ENCODE results near the gene IFT27.

IFT27 gene

DNA sequence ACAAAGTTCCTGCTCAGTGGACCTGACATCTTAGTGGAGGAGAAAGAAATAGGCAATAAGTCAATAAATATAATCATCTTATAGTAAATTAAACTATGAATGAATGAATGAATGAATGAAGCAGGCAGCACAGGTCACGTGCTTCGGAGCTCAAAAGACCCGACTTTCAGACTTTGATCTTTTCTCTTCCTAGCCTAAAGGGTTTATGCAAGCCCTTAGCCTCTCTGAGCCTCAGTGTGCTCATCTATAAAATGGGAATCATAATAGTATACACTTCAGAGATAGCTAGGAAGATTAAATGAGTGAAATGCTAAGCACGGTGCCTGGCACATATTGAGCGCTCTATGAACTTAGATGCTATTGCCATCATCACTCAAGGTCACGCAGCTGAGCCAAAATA is 33.4 kb upstream of the IFT27 start:
- no peak overlapping the region for H3K4me2 ChIP-seq
- H3K4me1 ChIP-seq (ENCODE audit: low read depth, poor library complexity, severe bottlenecking): no peaks in the 10 kb centered on the region
- no peaks in the 10 kb centered on the region for H3K79me2 ChIP-seq (ENCODE audit: insufficient read depth, low read depth)
- H2AFZ ChIP-seq (ENCODE audit: low read depth): no peak overlapping the region
- no peaks in the 10 kb centered on the region for H4K20me1 ChIP-seq (ENCODE audit: insufficient read depth)
- no peak overlapping the region for H3K4me3 ChIP-seq (IDR thresholded peaks at IDR 0.05; ENCODE audit: insufficient read depth, low read depth, low read length)
- peaks cover 86% of the 10 kb centered on the region for H3K27me3 ChIP-seq (ENCODE audit: insufficient read depth, low read depth)
- TF ChIP-seq, protein P1, sequence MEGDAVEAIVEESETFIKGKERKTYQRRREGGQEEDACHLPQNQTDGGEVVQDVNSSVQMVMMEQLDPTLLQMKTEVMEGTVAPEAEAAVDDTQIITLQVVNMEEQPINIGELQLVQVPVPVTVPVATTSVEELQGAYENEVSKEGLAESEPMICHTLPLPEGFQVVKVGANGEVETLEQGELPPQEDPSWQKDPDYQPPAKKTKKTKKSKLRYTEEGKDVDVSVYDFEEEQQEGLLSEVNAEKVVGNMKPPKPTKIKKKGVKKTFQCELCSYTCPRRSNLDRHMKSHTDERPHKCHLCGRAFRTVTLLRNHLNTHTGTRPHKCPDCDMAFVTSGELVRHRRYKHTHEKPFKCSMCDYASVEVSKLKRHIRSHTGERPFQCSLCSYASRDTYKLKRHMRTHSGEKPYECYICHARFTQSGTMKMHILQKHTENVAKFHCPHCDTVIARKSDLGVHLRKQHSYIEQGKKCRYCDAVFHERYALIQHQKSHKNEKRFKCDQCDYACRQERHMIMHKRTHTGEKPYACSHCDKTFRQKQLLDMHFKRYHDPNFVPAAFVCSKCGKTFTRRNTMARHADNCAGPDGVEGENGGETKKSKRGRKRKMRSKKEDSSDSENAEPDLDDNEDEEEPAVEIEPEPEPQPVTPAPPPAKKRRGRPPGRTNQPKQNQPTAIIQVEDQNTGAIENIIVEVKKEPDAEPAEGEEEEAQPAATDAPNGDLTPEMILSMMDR (conservative IDR thresholded peaks at IDR 0.05; ENCODE audit: low read depth, low read length): no peak
- no peak overlapping the region for H3K27ac ChIP-seq
- H3K9ac ChIP-seq: no peak overlapping the region
- H3K36me3 ChIP-seq (ENCODE audit: insufficient read depth): no peaks in the 10 kb centered on the region

DNA sequence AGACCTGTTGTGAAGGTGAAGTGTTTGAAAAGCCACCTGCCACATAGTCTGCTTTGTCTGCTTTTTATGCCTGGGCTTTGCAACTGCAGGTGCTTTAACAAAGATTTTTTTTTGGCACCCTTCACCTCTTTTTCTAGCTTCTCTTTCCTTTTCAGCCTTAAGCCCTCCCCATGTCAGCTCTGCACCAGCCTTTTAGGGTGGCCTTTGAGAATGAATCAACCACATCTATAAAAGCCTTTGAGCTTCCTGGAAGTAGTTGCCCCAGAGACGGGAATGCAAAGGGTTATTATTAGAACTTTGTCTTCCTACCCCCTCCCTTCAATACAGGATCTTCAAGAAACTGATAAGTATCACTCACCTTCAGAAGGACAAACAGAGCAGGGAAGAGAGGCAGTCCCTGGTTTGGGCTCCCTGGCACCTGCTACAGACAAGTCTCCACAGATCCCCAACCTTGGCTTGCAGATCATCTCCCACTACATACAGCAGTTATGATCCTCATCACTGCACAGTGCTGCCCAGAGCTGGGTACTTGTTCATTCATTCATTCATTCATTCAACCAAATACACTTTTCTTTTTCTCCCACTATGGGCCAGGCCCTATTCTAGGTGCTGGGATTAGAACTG is 32.9 kb upstream of the IFT27 start:
- Histone ChIP-seq H2AFZ (ENCODE audit: low read depth) (no peak overlapping the region), H3K27me3 (ENCODE audit: insufficient read depth, low read depth) (peaks cover 87% of the 10 kb centered on the region), H4K20me1 (ENCODE audit: insufficient read depth) (no peaks in the 10 kb centered on the region), H3K36me3 (ENCODE audit: insufficient read depth) (no peaks in the 10 kb centered on the region), H3K4me3 (IDR thresholded peaks at IDR 0.05; ENCODE audit: insufficient read depth, low read depth, low read length) (no peak overlapping the region), H3K79me2 (ENCODE audit: insufficient read depth, low read depth) (no peaks in the 10 kb centered on the region), H3K27ac (no peak overlapping the region), H3K9ac (no peak overlapping the region), H3K4me1 (ENCODE audit: low read depth, poor library complexity, severe bottlenecking) (no peaks in the 10 kb centered on the region), H3K4me2 (no peak overlapping the region)
- TF ChIP-seq, protein P1 (conservative IDR thresholded peaks at IDR 0.05; ENCODE audit: low read depth, low read length): no peak

GRCh38 chr22:36807627-36808026 is 31.7 kb upstream of the IFT27 start:
- H2AFZ ChIP-seq (ENCODE audit: low read depth): no peak overlapping the region
- H4K20me1 ChIP-seq (ENCODE audit: insufficient read depth): no peaks in the 10 kb centered on the region
- no peak overlapping the region for H3K4me3 ChIP-seq (IDR thresholded peaks at IDR 0.05; ENCODE audit: insufficient read depth, low read depth, low read length)
- peaks cover 84% of the 10 kb centered on the region for H3K27me3 ChIP-seq (ENCODE audit: insufficient read depth, low read depth)
- TF ChIP-seq, protein P1 (conservative IDR thresholded peaks at IDR 0.05; ENCODE audit: low read depth, low read length): no peak
- no peaks in the 10 kb centered on the region for H3K4me1 ChIP-seq (ENCODE audit: low read depth, poor library complexity, severe bottlenecking)
- no peaks in the 10 kb centered on the region for H3K36me3 ChIP-seq (ENCODE audit: insufficient read depth)
- H3K79me2 ChIP-seq (ENCODE audit: insufficient read depth, low read depth): no peaks in the 10 kb centered on the region
- H3K9ac ChIP-seq: no peak overlapping the region
- H3K27ac ChIP-seq: no peak overlapping the region
- no peak overlapping the region for H3K4me2 ChIP-seq

GRCh38 chr22:36806835-36807234 is 30.9 kb upstream of the IFT27 start:
- Histone ChIP-seq H3K27me3 (ENCODE audit: insufficient read depth, low read depth) (peaks cover 88% of the 10 kb centered on the region), H2AFZ (ENCODE audit: low read depth) (no peak overlapping the region), H3K4me2 (no peak overlapping the region)

More at GRCh38 chr22:36806835-36807234, 30.9 kb upstream of the IFT27 start:
- Histone ChIP-seq H3K4me1 (ENCODE audit: low read depth, poor library complexity, severe bottlenecking) (no peaks in the 10 kb centered on the region), H4K20me1 (ENCODE audit: insufficient read depth) (no peaks in the 10 kb centered on the region), H3K27ac (no peak overlapping the region), H3K9ac (no peak overlapping the region), H3K36me3 (ENCODE audit: insufficient read depth) (no peaks in the 10 kb centered on the region), H3K79me2 (ENCODE audit: insufficient read depth, low read depth) (no peaks in the 10 kb centered on the region), H3K4me3 (IDR thresholded peaks at IDR 0.05; ENCODE audit: insufficient read depth, low read depth, low read length) (no peak overlapping the region)
- TF ChIP-seq, protein P1 (conservative IDR thresholded peaks at IDR 0.05; ENCODE audit: low read depth, low read length): no peak

All from KMS-11 (cell line).